ENCODE results near the gene NQO1.

The NQO1 gene

GRCh38 chr16:69706256-69706974 lies 19.9 kb downstream of the NQO1 start:
- no peak for DNase-seq

GRCh38 chr16:69703638-69704037 lies 22.7 kb downstream of the NQO1 start:
- DNase-seq, result peak; percentile 20

GRCh38 chr16:69701866-69702265 lies 24.5 kb downstream of the NQO1 start:
- no peak for DNase-seq

GRCh38 chr16:69701452-69701851 lies 24.9 kb downstream of the NQO1 start:
- DNase-seq, result no peak

GRCh38 chr16:69699915-69700314 lies 26.4 kb downstream of the NQO1 start:
- no peak for DNase-seq

- no peak for DNase-seq
These were observed 28.0 kb downstream of the NQO1 start for GRCh38 chr16:69698404-69698803.

- DNase-seq, result no peak
These were observed 32.4 kb downstream of the NQO1 start for GRCh38 chr16:69693916-69694315.

- peak; percentile 12 for DNase-seq
These were observed 34.1 kb downstream of the NQO1 start for GRCh38 chr16:69691980-69692911.

GRCh38 chr16:69688589-69688988 lies 37.8 kb downstream of the NQO1 start:
- no peak for DNase-seq

- DNase-seq, result no peak
These were observed 46.0 kb downstream of the NQO1 start for GRCh38 chr16:69680358-69680757.

- peak; percentile 14 for DNase-seq
These were observed 53.2 kb downstream of the NQO1 start for GRCh38 chr16:69672998-69673713.

- no peak for DNase-seq
These were observed 53.9 kb downstream of the NQO1 start for GRCh38 chr16:69672315-69672997.

- DNase-seq, result no peak
These were observed 56.8 kb downstream of the NQO1 start for GRCh38 chr16:69669577-69669976.

- no peak for DNase-seq
These were observed 62.5 kb downstream of the NQO1 start for GRCh38 chr16:69663846-69664245.

- no peak for DNase-seq
These were observed 63.5 kb downstream of the NQO1 start for GRCh38 chr16:69662901-69663300.

- no peak for DNase-seq
These were observed 66.2 kb downstream of the NQO1 start for GRCh38 chr16:69660166-69660565.

Measured in fibroblast of skin of back (primary cell).